22Rv1 (cell line): ENCODE results near the gene KLC1.

Source experiments
- ZFX ChIP-seq: fragments of 450-650 bp; IDR thresholded peaks from 2 replicates; pipeline ENCODE4 v1.6.1; 2017; ENCODE audit warnings: antibody characterized with exemption, borderline replicate concordance
- TF ChIP-seq, protein P1 (sequence below): fragments of 450-650 bp; IDR thresholded peaks from 2 replicates; pipeline ENCODE4 v1.5.1; 2017; ENCODE audit warnings: mild to moderate bottlenecking

- TF ChIP-seq, protein P1, sequence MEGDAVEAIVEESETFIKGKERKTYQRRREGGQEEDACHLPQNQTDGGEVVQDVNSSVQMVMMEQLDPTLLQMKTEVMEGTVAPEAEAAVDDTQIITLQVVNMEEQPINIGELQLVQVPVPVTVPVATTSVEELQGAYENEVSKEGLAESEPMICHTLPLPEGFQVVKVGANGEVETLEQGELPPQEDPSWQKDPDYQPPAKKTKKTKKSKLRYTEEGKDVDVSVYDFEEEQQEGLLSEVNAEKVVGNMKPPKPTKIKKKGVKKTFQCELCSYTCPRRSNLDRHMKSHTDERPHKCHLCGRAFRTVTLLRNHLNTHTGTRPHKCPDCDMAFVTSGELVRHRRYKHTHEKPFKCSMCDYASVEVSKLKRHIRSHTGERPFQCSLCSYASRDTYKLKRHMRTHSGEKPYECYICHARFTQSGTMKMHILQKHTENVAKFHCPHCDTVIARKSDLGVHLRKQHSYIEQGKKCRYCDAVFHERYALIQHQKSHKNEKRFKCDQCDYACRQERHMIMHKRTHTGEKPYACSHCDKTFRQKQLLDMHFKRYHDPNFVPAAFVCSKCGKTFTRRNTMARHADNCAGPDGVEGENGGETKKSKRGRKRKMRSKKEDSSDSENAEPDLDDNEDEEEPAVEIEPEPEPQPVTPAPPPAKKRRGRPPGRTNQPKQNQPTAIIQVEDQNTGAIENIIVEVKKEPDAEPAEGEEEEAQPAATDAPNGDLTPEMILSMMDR = no peak
- TF ChIP-seq ZFX = no peak
These were observed 59.4 kb downstream of the KLC1 start for GRCh38 chr14:103688441-103688840.
